SK-N-SH treated with all-trans-retinoic acid at 6 μM for 48 hours (cell line): Measurements from ENCODE around the gene ART1.

Experiments
- TOX ChIP-seq: fragments of 250-450 bp; sonication (Bioruptor Pico); IDR thresholded peaks from 2 replicates; pipeline ENCODE4 v1.8.0; 2021; ENCODE audit warnings: mild to moderate bottlenecking, moderate library complexity, borderline replicate concordance
- ZFP3 ChIP-seq: fragments of 250-450 bp; sonication (Bioruptor Pico); IDR thresholded peaks from 2 replicates; pipeline ENCODE4 v1.5.0; 2020; ENCODE audit warnings: mild to moderate bottlenecking, moderate library complexity
- ZNF565 ChIP-seq: fragments of 450-650 bp; formaldehyde crosslinking; conservative IDR thresholded peaks from 2 replicates; pipeline ENCODE4 v1.5.0; 2020; ENCODE audit warnings: low read depth, mild to moderate bottlenecking, moderate library complexity
- ZNF8 ChIP-seq: fragments of 450-650 bp; formaldehyde crosslinking; IDR thresholded peaks from 2 replicates; pipeline ENCODE4 v1.5.0; 2020; ENCODE audit warnings: mild to moderate bottlenecking, moderate library complexity
- TF ChIP-seq, protein P1 (sequence below): fragments of 250-450 bp; sonication (Bioruptor Pico); IDR thresholded peaks from 2 replicates; pipeline ENCODE4 v1.5.1; 2020; ENCODE audit warnings: low read depth, mild to moderate bottlenecking, moderate library complexity

GRCh38 chr11:3684819-3685172 is 39.9 kb downstream of the ART1 start:
- TF ChIP-seq ZFP3 (CRISPR knock-in tag) = no peak
- no peak for TF ChIP-seq TOX (CRISPR knock-in tag)
- TF ChIP-seq, protein P1, sequence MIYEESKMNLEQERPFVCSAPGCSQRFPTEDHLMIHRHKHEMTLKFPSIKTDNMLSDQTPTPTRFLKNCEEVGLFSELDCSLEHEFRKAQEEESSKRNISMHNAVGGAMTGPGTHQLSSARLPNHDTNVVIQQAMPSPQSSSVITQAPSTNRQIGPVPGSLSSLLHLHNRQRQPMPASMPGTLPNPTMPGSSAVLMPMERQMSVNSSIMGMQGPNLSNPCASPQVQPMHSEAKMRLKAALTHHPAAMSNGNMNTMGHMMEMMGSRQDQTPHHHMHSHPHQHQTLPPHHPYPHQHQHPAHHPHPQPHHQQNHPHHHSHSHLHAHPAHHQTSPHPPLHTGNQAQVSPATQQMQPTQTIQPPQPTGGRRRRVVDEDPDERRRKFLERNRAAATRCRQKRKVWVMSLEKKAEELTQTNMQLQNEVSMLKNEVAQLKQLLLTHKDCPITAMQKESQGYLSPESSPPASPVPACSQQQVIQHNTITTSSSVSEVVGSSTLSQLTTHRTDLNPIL (CRISPR knock-in tag) = no peak
- TF ChIP-seq ZNF565 (CRISPR knock-in tag) = no peak
- no peak for TF ChIP-seq ZNF8 (CRISPR knock-in tag)
